Measurements from ENCODE around the gene SOS2. TPM values are rescaled to one million over a fixed set of nuclear protein-coding genes. Genes with fewer than 3 reads are reported as not detected.
A peak's percentile ranks its signal among the peaks of the same experiment; 100 is the strongest.

Gene SOS2
- total RNA-seq, 1 experiment from 2014 or later: 13.9 TPM

DNA sequence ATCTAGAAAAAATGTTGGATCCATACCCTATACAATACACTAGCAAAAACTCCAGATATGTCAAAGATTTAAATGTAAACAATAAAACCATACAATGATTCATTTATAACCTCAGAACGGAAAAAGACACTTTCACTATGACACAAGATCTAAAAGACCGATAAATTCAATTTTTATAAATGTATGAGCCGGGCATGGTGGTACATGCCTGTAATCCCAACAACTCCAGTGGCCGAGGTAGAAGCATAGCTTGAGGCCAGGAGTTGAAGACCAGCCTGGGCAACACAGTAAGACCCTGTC is 2.5 kb upstream of the SOS2 start:
- ChIA-PET POLR2A (no interaction called here), CTCF (no interaction called here)
- Mint-ChIP-seq H3K9me3 (ENCODE audit: unreplicated experiment) (no peaks in the 10 kb centered on the region), H3K27ac (ENCODE audit: unreplicated experiment) (no peak overlapping the region), H3K36me3 (ENCODE audit: insufficient read depth, unreplicated experiment) (peaks cover 5% of the 10 kb centered on the region), H3K4me3 (ENCODE audit: unreplicated experiment) (no peak overlapping the region), H3K4me1 (ENCODE audit: low read depth, unreplicated experiment) (no peaks in the 10 kb centered on the region), H3K27me3 (ENCODE audit: insufficient read depth, unreplicated experiment) (no peaks in the 10 kb centered on the region)
- TF ChIP-seq, protein P1, sequence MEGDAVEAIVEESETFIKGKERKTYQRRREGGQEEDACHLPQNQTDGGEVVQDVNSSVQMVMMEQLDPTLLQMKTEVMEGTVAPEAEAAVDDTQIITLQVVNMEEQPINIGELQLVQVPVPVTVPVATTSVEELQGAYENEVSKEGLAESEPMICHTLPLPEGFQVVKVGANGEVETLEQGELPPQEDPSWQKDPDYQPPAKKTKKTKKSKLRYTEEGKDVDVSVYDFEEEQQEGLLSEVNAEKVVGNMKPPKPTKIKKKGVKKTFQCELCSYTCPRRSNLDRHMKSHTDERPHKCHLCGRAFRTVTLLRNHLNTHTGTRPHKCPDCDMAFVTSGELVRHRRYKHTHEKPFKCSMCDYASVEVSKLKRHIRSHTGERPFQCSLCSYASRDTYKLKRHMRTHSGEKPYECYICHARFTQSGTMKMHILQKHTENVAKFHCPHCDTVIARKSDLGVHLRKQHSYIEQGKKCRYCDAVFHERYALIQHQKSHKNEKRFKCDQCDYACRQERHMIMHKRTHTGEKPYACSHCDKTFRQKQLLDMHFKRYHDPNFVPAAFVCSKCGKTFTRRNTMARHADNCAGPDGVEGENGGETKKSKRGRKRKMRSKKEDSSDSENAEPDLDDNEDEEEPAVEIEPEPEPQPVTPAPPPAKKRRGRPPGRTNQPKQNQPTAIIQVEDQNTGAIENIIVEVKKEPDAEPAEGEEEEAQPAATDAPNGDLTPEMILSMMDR (IDR thresholded peaks at IDR 0.05; ENCODE audit: insufficient read depth in 1 of 2, low read depth in 1 of 2, low read length in 1 of 2, severe bottlenecking in 1 of 2, unreplicated experiment in 1 of 2): no peak
- intact Hi-C loops (cut with micrococcal nuclease; ENCODE audit: unreplicated experiment): loop anchor here (5.0 to 10.0 kb wide), 2 partner anchors 78 to 379 kb away; partner anchors contain the start of genes DMAC2L, L2HGDH and NEMF
- Histone ChIP-seq H3K4me1 (peaks cover 6% of the 10 kb centered on the region; the same call in 1 of the 2 replicates), H3K27me3 (replicated peaks; ENCODE audit: control insufficient read depth, insufficient read depth, low read length) (no peaks in the 10 kb centered on the region), H3K4me3 (ENCODE audit: low read depth, low read length) (no peak overlapping the region), H3K36me3 (ENCODE audit: control insufficient read depth, insufficient read depth, low read length) (no peaks in the 10 kb centered on the region), H3K9me3 (0 out of 2 replicates have a peak, but pooled peaks cover 6% of the 10 kb centered on the region)
- no TSS peak for BruUV-seq (replicated peaks)
- no peak for DNase-seq

GRCh38 chr14:50233166-50233950 is 2.0 kb upstream of the SOS2 start:
- POLR2A ChIA-PET: no interaction called here
- H3K4me1 Mint-ChIP-seq (ENCODE audit: low read depth, unreplicated experiment): no peaks in the 10 kb centered on the region
- Histone ChIP-seq H3K9me3 (0 out of 2 replicates have a peak, but pooled peaks cover 6% of the 10 kb centered on the region), H3K4me1 (peaks cover 6% of the 10 kb centered on the region; the same call in 1 of the 2 replicates), H3K27me3 (replicated peaks; ENCODE audit: control insufficient read depth, insufficient read depth, low read length) (no peaks in the 10 kb centered on the region), H3K4me3 (ENCODE audit: low read depth, low read length) (no peak overlapping the region), H3K36me3 (ENCODE audit: control insufficient read depth, insufficient read depth, low read length) (no peaks in the 10 kb centered on the region)
- CTCF ChIA-PET: no interaction called here
- TF ChIP-seq, protein P1 (IDR thresholded peaks at IDR 0.05; ENCODE audit: insufficient read depth in 1 of 2, low read depth in 1 of 2, low read length in 1 of 2, severe bottlenecking in 1 of 2, unreplicated experiment in 1 of 2): no peak
- no peak overlapping the region for H3K4me3 Mint-ChIP-seq (ENCODE audit: unreplicated experiment)
- DNase-seq: no peak
- no peak overlapping the region for H3K27ac Mint-ChIP-seq (ENCODE audit: unreplicated experiment)
- intact Hi-C loops (cut with micrococcal nuclease; ENCODE audit: unreplicated experiment): loop anchor here (5.0 to 10.0 kb wide), 2 partner anchors 79 to 379 kb away; partner anchors contain the start of genes DMAC2L, L2HGDH and NEMF
- H3K36me3 Mint-ChIP-seq (ENCODE audit: insufficient read depth, unreplicated experiment): peaks cover 5% of the 10 kb centered on the region
- H3K9me3 Mint-ChIP-seq (ENCODE audit: unreplicated experiment): no peaks in the 10 kb centered on the region
- H3K27me3 Mint-ChIP-seq (ENCODE audit: insufficient read depth, unreplicated experiment): no peaks in the 10 kb centered on the region
- BruUV-seq (replicated peaks): no TSS peak

- peak overlapping the region; percentile 76 for H3K4me3 ChIP-seq (ENCODE audit: low read depth, low read length)
- H3K36me3 Mint-ChIP-seq (ENCODE audit: insufficient read depth, unreplicated experiment): peaks cover 5% of the 10 kb centered on the region
- H3K36me3 ChIP-seq (ENCODE audit: control insufficient read depth, insufficient read depth, low read length): no peaks in the 10 kb centered on the region
- TSS peak; percentile 57 for BruUV-seq (replicated peaks)
- no peaks in the 10 kb centered on the region for H3K27me3 Mint-ChIP-seq (ENCODE audit: insufficient read depth, unreplicated experiment)
- ChIA-PET CTCF (no interaction called here), POLR2A (no interaction called here)
- DNase-seq: no peak
- H3K4me1 ChIP-seq: peaks cover 6% of the 10 kb centered on the region; the same call in 1 of the 2 replicates
- H3K9me3 Mint-ChIP-seq (ENCODE audit: unreplicated experiment): no peaks in the 10 kb centered on the region
- peak overlapping the region; percentile 87 for H3K4me3 Mint-ChIP-seq (ENCODE audit: unreplicated experiment)
- H3K27ac Mint-ChIP-seq (ENCODE audit: unreplicated experiment): peak overlapping the region; percentile 76
- TF ChIP-seq, protein P1 (IDR thresholded peaks at IDR 0.05; ENCODE audit: insufficient read depth in 1 of 2, low read depth in 1 of 2, low read length in 1 of 2, severe bottlenecking in 1 of 2, unreplicated experiment in 1 of 2): no peak
- intact Hi-C loops (cut with micrococcal nuclease; ENCODE audit: unreplicated experiment): loop anchor here (5.0 to 10.0 kb wide), 2 partner anchors 80 to 377 kb away; partner anchors contain the start of genes DMAC2L, L2HGDH and NEMF
- H3K27me3 ChIP-seq (replicated peaks; ENCODE audit: control insufficient read depth, insufficient read depth, low read length): no peaks in the 10 kb centered on the region
- no peaks in the 10 kb centered on the region for H3K4me1 Mint-ChIP-seq (ENCODE audit: low read depth, unreplicated experiment)
- H3K9me3 ChIP-seq: 0 out of 2 replicates have a peak, but pooled peaks cover 6% of the 10 kb centered on the region
These were observed 881 bp upstream of the SOS2 start for GRCh38 chr14:50232276-50232642.

All from Caco-2 (cell line).